H1 (cell line): ENCODE data around the gene ZBTB1. TPM values are rescaled to one million over a fixed set of nuclear protein-coding genes. Genes with fewer than 3 reads are reported as not detected.
A peak's percentile ranks its signal among the peaks of the same experiment; 100 is the strongest.

ENCODE experiments used
- CTCF ChIA-PET: fragments of 300-600 bp; sonication (Branson Sonifier 250); formaldehyde crosslinking; loops from one replicate; lab custom pipeline; 2021; ENCODE audit not compliant: partially characterized antibody; lab: Charles Lee
- POLR2A ChIA-PET: fragments of 300-600 bp; sonication (Branson Sonifier 250); formaldehyde crosslinking; loops from one replicate; lab custom pipeline; 2021; ENCODE audit warnings: inconsistent platforms; ENCODE audit not compliant: partially characterized antibody; lab: Charles Lee
- DNase-seq, 2 experiments: peaks; one replicate each; pipeline versions ENCODE4 v3.0.0 to v3.0.0-alpha.2; 2010 to 2022; ENCODE audit warnings: low spot score in 2 of 2, low read depth in 1 of 2, mixed read lengths in 1 of 2
- FAIRE-seq: peaks from 2 replicates; lab custom pipeline; 2011; peaks lifted over from hg19 to GRCh38; lab: Jason Lieb, UNC
- H2AFZ ChIP-seq: 2 replicates; pipeline ENCODE4 v1.8.1; 2012; ENCODE audit warnings: low read length, inconsistent platforms
- H2AK5ac ChIP-seq: 2 replicates; pipeline ENCODE4 v1.6.1; 2013; ENCODE audit warnings: low read depth, low read length
- H2BK120ac ChIP-seq: replicated peaks from 2 replicates; pipeline ENCODE3; 2013; ENCODE audit warnings: low read depth, low read length, inconsistent platforms
- H2BK12ac ChIP-seq: 2 replicates; pipeline ENCODE4 v1.6.1; 2013; ENCODE audit warnings: low read depth, low read length
- H2BK15ac ChIP-seq: 2 replicates; pipeline ENCODE4 v1.6.1; 2013; ENCODE audit warnings: low read length
- H2BK20ac ChIP-seq: 2 replicates; pipeline ENCODE4 v1.6.1; 2013; ENCODE audit warnings: low read length
- H2BK5ac ChIP-seq: 2 replicates; pipeline ENCODE4 v1.6.1; 2013; ENCODE audit warnings: low read depth, low read length
- H3K14ac ChIP-seq: 2 replicates; pipeline ENCODE4 v1.6.1; 2013; ENCODE audit warnings: inconsistent platforms; ENCODE audit not compliant: insufficient read length
- H3K18ac ChIP-seq: 2 replicates; pipeline ENCODE4 v1.6.1; 2013; ENCODE audit warnings: low read length; ENCODE audit errors: extremely low read depth
- H3K23ac ChIP-seq: 2 replicates; pipeline ENCODE4 v1.6.1; 2013; ENCODE audit warnings: inconsistent platforms; ENCODE audit not compliant: insufficient read length
- H3K23me2 ChIP-seq: 2 replicates; pipeline ENCODE4 v1.6.1; 2013; ENCODE audit warnings: low read depth, low read length
- H3K27ac ChIP-seq: 2 replicates; pipeline ENCODE4 v1.6.1; 2011; ENCODE audit warnings: low read depth, low read length, inconsistent platforms
- H3K27me3 ChIP-seq, 4 experiments: replicated peaks in 1 of 4; 1 replicate in 1 of 4; 2 replicates in 3 of 4; pipeline versions ENCODE4 v1.6.1 to v1.8.1; 2011 to 2013; ENCODE audit warnings: low read length in 3 of 4, mild to moderate bottlenecking in 3 of 4, inconsistent platforms in 2 of 4, mixed read lengths in 2 of 4, moderate library complexity in 1 of 4; ENCODE audit not compliant: control insufficient read depth in 3 of 4, insufficient read depth in 3 of 4; ENCODE audit errors: extremely low read depth in 1 of 4
- H3K36me3 ChIP-seq, 4 experiments: 2 replicates each; pipeline versions ENCODE4 v1.6.1 to v1.8.1; 2011 to 2013; ENCODE audit warnings: mild to moderate bottlenecking in 4 of 4, low read length in 3 of 4, moderate library complexity in 2 of 4, control low read depth in 1 of 4, inconsistent platforms in 1 of 4; ENCODE audit not compliant: insufficient read depth in 4 of 4, control insufficient read depth in 2 of 4
- H3K4ac ChIP-seq: replicated peaks from 2 replicates; pipeline ENCODE3; 2013; ENCODE audit warnings: low read length, low read depth, mixed read lengths, inconsistent platforms; ENCODE audit not compliant: insufficient read length
- H3K4me1 ChIP-seq, 4 experiments: replicated peaks in 1 of 4; 1 replicate in 1 of 4; 2 replicates in 3 of 4; pipeline versions ENCODE4 v1.6.1 to v1.8.1; 2011 to 2013; ENCODE audit warnings: low read length in 3 of 4, inconsistent platforms in 2 of 4, mixed read lengths in 1 of 4; ENCODE audit not compliant: insufficient read depth in 4 of 4, control insufficient read depth in 3 of 4
- H3K4me2 ChIP-seq, 2 experiments: 2 replicates each; pipeline versions ENCODE4 v1.6.1 to v1.8.1; 2011 to 2013; ENCODE audit warnings: low read depth in 2 of 2, low read length in 2 of 2, control low read depth in 1 of 2, inconsistent platforms in 1 of 2, mild to moderate bottlenecking in 1 of 2; ENCODE audit not compliant: insufficient read depth in 1 of 2
- H3K4me3 ChIP-seq, 4 experiments: fragments of 200-600, 300-600 bp in 1 of 4; sonication (generic), shearing (Covaris generic), sonication (Bioruptor Twin) in 1 of 4; 2 replicates each; pipeline versions ENCODE4 v1.5.1 to v1.8.1; 2011 to 2016; ENCODE audit warnings: low read length in 4 of 4, low read depth in 3 of 4, control low read depth in 2 of 4, inconsistent platforms in 2 of 4, mild to moderate bottlenecking in 2 of 4, mixed read lengths in 1 of 4, moderate library complexity in 1 of 4; ENCODE audit not compliant: insufficient read depth in 2 of 4; ENCODE audit errors: extremely low read depth in 1 of 4
- H3K56ac ChIP-seq: replicated peaks from 2 replicates; pipeline ENCODE3; 2013; ENCODE audit warnings: low read depth, mild to moderate bottlenecking, mixed read lengths, low read length, inconsistent platforms; ENCODE audit not compliant: insufficient read length
- H3K79me1 ChIP-seq: 2 replicates; pipeline ENCODE4 v1.6.1; 2013; ENCODE audit warnings: low read depth, low read length, control low read depth
- H3K79me2 ChIP-seq, 2 experiments: 2 replicates each; pipeline versions ENCODE4 v1.6.1 to v1.8.1; 2012 to 2013; ENCODE audit warnings: low read length in 2 of 2, mild to moderate bottlenecking in 2 of 2, inconsistent platforms in 1 of 2; ENCODE audit not compliant: insufficient read depth in 2 of 2, control insufficient read depth in 1 of 2
- H3K9ac ChIP-seq, 4 experiments: replicated peaks in 1 of 4; 1 replicate in 1 of 4; 2 replicates in 3 of 4; pipeline versions ENCODE4 v1.6.1 to v1.8.1; 2011 to 2013; ENCODE audit warnings: low read depth in 3 of 4, low read length in 3 of 4, control low read depth in 2 of 4, mild to moderate bottlenecking in 2 of 4, moderate library complexity in 2 of 4, inconsistent platforms in 1 of 4; ENCODE audit errors: extremely low read depth in 1 of 4
- H3K9me3 ChIP-seq, 2 experiments: 2 replicates each; pipeline versions ENCODE4 v1.6.1 to v1.8.1; 2012 to 2013; ENCODE audit warnings: mild to moderate bottlenecking in 2 of 2, moderate library complexity in 2 of 2, control low read depth in 1 of 2, inconsistent platforms in 1 of 2, low read depth in 1 of 2, low read length in 1 of 2, mixed read lengths in 1 of 2; ENCODE audit not compliant: insufficient read depth in 2 of 2
- H4K20me1 ChIP-seq, 2 experiments: replicated peaks in 1 of 2; 2 replicates each; pipeline versions ENCODE3 to v1.8.1; 2011 to 2013; ENCODE audit warnings: inconsistent platforms in 2 of 2, low read length in 2 of 2, mild to moderate bottlenecking in 1 of 2; ENCODE audit not compliant: insufficient read depth in 2 of 2, control insufficient read depth in 1 of 2
- H4K5ac ChIP-seq: 2 replicates; pipeline ENCODE4 v1.6.1; 2013; ENCODE audit warnings: low read length, low read depth, mixed read lengths, inconsistent platforms; ENCODE audit not compliant: insufficient read length
- H4K8ac ChIP-seq: 2 replicates; pipeline ENCODE4 v1.8.0; 2013; ENCODE audit warnings: mild to moderate bottlenecking, moderate library complexity, low read length, inconsistent platforms; ENCODE audit not compliant: insufficient read depth; ENCODE audit errors: extremely low read depth
- H4K91ac ChIP-seq: replicated peaks from 2 replicates; pipeline ENCODE3; 2013; ENCODE audit warnings: low read length, mixed read lengths, inconsistent platforms; ENCODE audit not compliant: insufficient read length
- EGR1 ChIP-seq: IDR thresholded peaks from 2 replicates; pipeline ENCODE4 v1.6.1; 2011; ENCODE audit warnings: low read depth, low read length, borderline replicate concordance
- GABPA ChIP-seq: IDR thresholded peaks from 2 replicates; pipeline ENCODE4 v1.6.1; 2011; ENCODE audit warnings: mild to moderate bottlenecking, low read length, moderate library complexity, borderline replicate concordance; ENCODE audit not compliant: insufficient read depth
- HDAC2 ChIP-seq, 2 experiments: fragments of 300-600 bp in 1 of 2; sonication (generic) in 1 of 2; IDR thresholded peaks; 2 replicates each; pipeline ENCODE4 v1.6.1; 2011 to 2012; ENCODE audit warnings: low read depth in 2 of 2, low read length in 2 of 2, mild to moderate bottlenecking in 2 of 2, moderate library complexity in 2 of 2, borderline replicate concordance in 1 of 2, inconsistent platforms in 1 of 2
- JUN ChIP-seq: IDR thresholded peaks from 2 replicates; pipeline ENCODE4 v1.6.1; 2011; ENCODE audit warnings: low read depth, mild to moderate bottlenecking, improper control_type of control experiment, low read length
- JUND ChIP-seq: IDR thresholded peaks from 2 replicates; pipeline ENCODE4 v1.6.1; 2011; ENCODE audit warnings: mild to moderate bottlenecking, improper control_type of control experiment, low read length
- NRF1 ChIP-seq: IDR thresholded peaks from 2 replicates; pipeline ENCODE4 v1.6.1; 2011; ENCODE audit warnings: mild to moderate bottlenecking, low read depth, low read length, improper control_type of control experiment
- RAD21 ChIP-seq, 2 experiments: IDR thresholded peaks in 1 of 2; conservative IDR thresholded peaks in 1 of 2; 2 replicates each; pipeline ENCODE4 v1.6.1; 2011; ENCODE audit warnings: low read depth in 2 of 2, low read length in 2 of 2, improper control_type of control experiment in 1 of 2, inconsistent platforms in 1 of 2, mild to moderate bottlenecking in 1 of 2, moderate library complexity in 1 of 2
- RXRA ChIP-seq: IDR thresholded peaks from 2 replicates; pipeline ENCODE4 v1.6.1; 2011; ENCODE audit warnings: low read depth, mild to moderate bottlenecking, low read length, moderate library complexity; ENCODE audit not compliant: insufficient read depth
- YY1 ChIP-seq: IDR thresholded peaks from 2 replicates; pipeline ENCODE4 v1.6.1; 2011; ENCODE audit warnings: low read depth, mild to moderate bottlenecking, low read length
- WGBS, 2 experiments: shearing (Covaris generic) in 1 of 2; methylation state at CpG; one replicate each; pipeline versions ENCODE4 v1.1.6 to v1.1.7; 2013 to 2015; ENCODE audit warnings: low lambda C conversion rate in 2 of 2, mixed read lengths in 2 of 2, inconsistent platforms in 1 of 2, low coverage in 1 of 2, missing lambda C conversion rate in 1 of 2; ENCODE audit not compliant: insufficient replicate concordance in 2 of 2, insufficient coverage in 1 of 2, insufficient read length in 1 of 2; ENCODE audit errors: extremely low coverage in 1 of 2, missing lambda C conversion rate in 1 of 2; 5-methylcytosine and 5-hydroxymethylcytosine counted together
- polyA plus RNA-seq, 7 experiments: library from polyadenylated mRNA; depleted of rRNA in 3 of 7; stranded (reverse) in 5 of 7; unstranded in 2 of 7; fragments of >200 nt in 5 of 7; fragments of 200-250 nt in 2 of 7; gene quantifications; 1 replicate in 5 of 7; 2 replicates in 1 of 7; 4 replicates in 1 of 7; pipeline versions ENCODE4 v1.2.1 to v1.2.3, GENCODE V29; 2011 to 2013; ENCODE audit warnings: missing spikeins in 2 of 7, mixed read lengths in 2 of 7
- total RNA-seq: library from RNA; stranded (reverse); fragmentation: NEBNext Ultra II Directional; extraction: Animal tissue kit (Norgen Biotek cat#: 25700); gene quantifications from 2 replicates; pipeline ENCODE4 v1.2.1, GENCODE V29; 2021
- TF ChIP-seq, protein P1 (sequence below): IDR thresholded peaks from 2 replicates; pipeline ENCODE4 v1.6.1; 2012; ENCODE audit warnings: inconsistent platforms

Gene ZBTB1
- total and polyA plus RNA-seq, 2 of the 8 experiments (the other 6 are each of a cell fraction or from before 2014, with no cell fraction given) = 13.6 to 27.5 TPM

DNA sequence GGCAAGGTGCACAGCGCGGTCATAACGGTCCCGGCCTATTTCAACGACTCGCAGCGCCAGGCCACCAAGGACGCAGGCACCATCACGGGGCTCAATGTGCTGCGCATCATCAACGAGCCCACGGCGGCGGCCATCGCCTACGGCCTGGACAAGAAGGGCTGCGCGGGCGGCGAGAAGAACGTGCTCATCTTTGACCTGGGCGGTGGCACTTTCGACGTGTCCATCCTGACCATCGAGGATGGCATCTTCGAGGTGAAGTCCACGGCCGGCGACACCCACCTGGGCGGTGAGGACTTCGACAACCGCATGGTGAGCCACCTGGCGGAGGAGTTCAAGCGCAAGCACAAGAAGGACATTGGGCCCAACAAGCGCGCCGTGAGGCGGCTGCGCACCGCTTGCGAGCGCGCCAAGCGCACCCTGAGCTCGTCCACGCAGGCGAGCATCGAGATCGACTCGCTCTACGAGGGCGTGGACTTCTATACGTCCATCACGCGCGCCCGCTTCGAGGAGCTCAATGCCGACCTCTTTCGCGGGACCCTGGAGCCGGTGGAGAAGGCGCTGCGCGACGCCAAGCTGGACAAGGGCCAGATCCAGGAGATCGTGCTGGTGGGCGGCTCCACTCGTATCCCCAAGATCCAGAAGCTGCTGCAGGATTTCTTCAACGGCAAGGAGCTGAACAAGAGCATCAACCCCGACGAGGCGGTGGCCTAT lies 36.8 kb downstream of the ZBTB1 start:
- 96% methylated on average over 73 of the region's 73 CpGs; no CpG with 5 or more reads in 1 of the 2 experiments for WGBS, 2 experiments
- H3K4me3 ChIP-seq = peak overlapping the region in 1 of 4 experiments; percentile 61; a peak in 4 of 8 replicates
- FAIRE-seq = no peak
- TF ChIP-seq GABPA = no peak
- TF ChIP-seq NRF1 = no peak
- no peak for TF ChIP-seq RAD21 (IDR thresholded peaks at IDR 0.05 in 1 of 2, conservative IDR thresholded peaks at IDR 0.05 in 1 of 2; ENCODE audit: low read depth in 2 of 2, low read length in 2 of 2)
- no peak for TF ChIP-seq HDAC2 (IDR thresholded peaks at IDR 0.05; ENCODE audit: borderline replicate concordance in 1 of 2, low read depth in 2 of 2, low read length in 2 of 2)
- no peak for TF ChIP-seq RXRA
- no peak for TF ChIP-seq YY1
- TF ChIP-seq, protein P1, sequence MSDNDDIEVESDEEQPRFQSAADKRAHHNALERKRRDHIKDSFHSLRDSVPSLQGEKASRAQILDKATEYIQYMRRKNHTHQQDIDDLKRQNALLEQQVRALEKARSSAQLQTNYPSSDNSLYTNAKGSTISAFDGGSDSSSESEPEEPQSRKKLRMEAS = no peak
- TF ChIP-seq EGR1 = no peak
- no peak for TF ChIP-seq JUND
- TF ChIP-seq JUN = no peak

More for the DNA sequence above, 36.8 kb downstream of the ZBTB1 start:
- H2AK5ac ChIP-seq = peak overlapping the region; percentile 96; the same call in 1 of the 2 replicates
- peak overlapping the region; percentile 83; the same call in 1 of the 2 replicates for H4K8ac ChIP-seq
- H3K4me2 ChIP-seq = peak overlapping the region; percentile 49 to 72; a peak in 3 of 4 replicates
- no peak overlapping the region for H3K23ac ChIP-seq
- H3K4me1 ChIP-seq = peaks cover 0 to 21% (median 3%) of the 10 kb centered on the region in 4 experiments; a peak in 4 of 7 replicates
- no peak overlapping the region; the same call in 1 of the 2 replicates for H2BK20ac ChIP-seq
- H4K91ac ChIP-seq = peak overlapping the region; percentile 75
- peaks cover 0 to 8% (median 0%) of the 10 kb centered on the region in 4 experiments; a peak in 1 of 8 replicates for H3K36me3 ChIP-seq
- peak overlapping the region; percentile 67; the same call in 1 of the 2 replicates for H2BK5ac ChIP-seq
- no peak overlapping the region for H4K5ac ChIP-seq
- peaks cover 19 to 21% of the 10 kb centered on the region in 2 experiments for H3K9me3 ChIP-seq
- ChIA-PET CTCF (interaction anchor here (0.6 to 0.9 kb wide), 4 partner anchors 12 to 423 kb away, joined by 3 read pairs; no protein-coding TSS in a partner anchor), POLR2A (interaction anchor here (0.8 to 5.4 kb wide), 12 partner anchors 9 to 104 kb away, joined by 3 to 35 read pairs (median 7); partner anchors contain the start of gene ZBTB1)
- no peak overlapping the region for H2BK120ac ChIP-seq
- H3K79me2 ChIP-seq = peaks cover 0 to 35% of the 10 kb centered on the region in 2 experiments; a peak in 2 of 4 replicates
- peaks cover 0 to 3% (median 0%) of the 10 kb centered on the region in 4 experiments; a peak in 1 of 7 replicates for H3K27me3 ChIP-seq
- peak overlapping the region; percentile 76; the same call in 1 of the 2 replicates for H2BK15ac ChIP-seq
- H4K20me1 ChIP-seq = peaks cover 0 to 2% of the 10 kb centered on the region in 2 experiments
- DNase-seq = peak in 1 of 2 experiments; percentile 60
- H2BK12ac ChIP-seq = peak overlapping the region; percentile 98
- H3K23me2 ChIP-seq = peaks cover 7% of the 10 kb centered on the region
- no peak overlapping the region for H3K27ac ChIP-seq
- H2AFZ ChIP-seq = no peak overlapping the region
- H3K18ac ChIP-seq = 0 out of 2 replicates have a peak overlapping the region, but pooled peaks have one; percentile 62
- no peak overlapping the region for H3K56ac ChIP-seq
- no peaks in the 10 kb centered on the region; the same call in 1 of the 2 replicates for H3K79me1 ChIP-seq
- no peak overlapping the region for H3K9ac ChIP-seq
- H3K4ac ChIP-seq = no peak overlapping the region
- no peak overlapping the region for H3K14ac ChIP-seq
